HL-60/S4 treated with phorbol 12-myristate 13-acetate at 8.2 ng/mL for 4 days and 3 days (cell line): Measurements from ENCODE around the gene C10orf105.

Experiments
- in situ Hi-C: fragments of 300-500 bp; cut with MboI; formaldehyde crosslinking; loops from 2 replicates; pipeline ENCODE4 v1.15.0; 2022; ENCODE audit warnings: low sequenced_read_pairs

The C10orf105 gene

GRCh38 chr10:71719464-71720201 lies at the start of gene C10orf105:
C10orf105 (minus strand) TSS chr10:71719778; CDS start chr10:71716337, 3,441 bp downstream.
- in situ Hi-C loops, result no loop called here

- in situ Hi-C loops, result no loop called here
These were observed 48.0 kb upstream of the C10orf105 start for GRCh38 chr10:71767420-71768035.

GRCh38 chr10:71766717-71767419 lies 47.3 kb upstream of the C10orf105 start:
- in situ Hi-C loops, result no loop called here

GRCh38 chr10:71765906-71766716 lies 46.5 kb upstream of the C10orf105 start:
- in situ Hi-C loops, result no loop called here

GRCh38 chr10:71765176-71765904 lies 45.8 kb upstream of the C10orf105 start:
- in situ Hi-C loops, result no loop called here

GRCh38 chr10:71763352-71764127 lies 44.0 kb upstream of the C10orf105 start:
- in situ Hi-C loops, result no loop called here

GRCh38 chr10:71762324-71762723 lies 42.7 kb upstream of the C10orf105 start:
- in situ Hi-C loops, result no loop called here

- in situ Hi-C loops, result no loop called here
These were observed 42.0 kb upstream of the C10orf105 start for GRCh38 chr10:71761541-71762113.

GRCh38 chr10:71761105-71761511 lies 41.5 kb upstream of the C10orf105 start:
- in situ Hi-C loops, result no loop called here

GRCh38 chr10:71757399-71757922 lies 37.9 kb upstream of the C10orf105 start:
- in situ Hi-C loops, result no loop called here

- in situ Hi-C loops, result no loop called here
These were observed 37.0 kb upstream of the C10orf105 start for GRCh38 chr10:71756311-71757191.

GRCh38 chr10:71755179-71755879 lies 35.8 kb upstream of the C10orf105 start:
- in situ Hi-C loops, result no loop called here

GRCh38 chr10:71754562-71754961 lies 35.0 kb upstream of the C10orf105 start:
- in situ Hi-C loops, result no loop called here

- in situ Hi-C loops, result no loop called here
These were observed 34.5 kb upstream of the C10orf105 start for GRCh38 chr10:71753960-71754505.

- in situ Hi-C loops, result no loop called here
These were observed 33.7 kb upstream of the C10orf105 start for GRCh38 chr10:71753091-71753959.

GRCh38 chr10:71752391-71753090 lies 33.0 kb upstream of the C10orf105 start:
- in situ Hi-C loops, result no loop called here
